K562 (cell line): ENCODE results near the gene HEXIM1. TPM values are rescaled to one million over a fixed set of nuclear protein-coding genes. Genes with fewer than 3 reads are reported as not detected.
A peak's percentile ranks its signal among the peaks of the same experiment; 100 is the strongest.

Experiments
- CHCHD3 ChIP-seq: fragments of 250-450 bp; sonication (Bioruptor Pico); IDR thresholded peaks from 2 replicates; pipeline ENCODE4 v2.1.2; 2022; ENCODE audit warnings: mild to moderate bottlenecking
- DACH1 ChIP-seq: fragments of 450-650 bp; IDR thresholded peaks from 2 replicates; pipeline ENCODE4 v1.6.1; 2018; ENCODE audit not compliant: partially characterized antibody
- HNRNPUL1 ChIP-seq: fragments of 200-400 bp; formaldehyde crosslinking; IDR thresholded peaks from 2 replicates; pipeline ENCODE4 v1.6.1; 2017; ENCODE audit warnings: low read length
- MTA1 ChIP-seq: fragments of 450-650 bp; IDR thresholded peaks from 2 replicates; pipeline ENCODE4 v1.6.1; 2017; ENCODE audit warnings: borderline replicate concordance
- SMAD4 ChIP-seq: fragments of 250-450 bp; sonication (Bioruptor Pico); conservative IDR thresholded peaks from 2 replicates; pipeline ENCODE4 v1.8.0; 2021; ENCODE audit warnings: inconsistent platforms, mild to moderate bottlenecking, moderate library complexity
- SMC3 ChIP-seq: conservative IDR thresholded peaks from 2 replicates; pipeline ENCODE4 v1.6.1; 2011; ENCODE audit warnings: low read depth, low read length, improper control_type of control experiment; ENCODE audit not compliant: insufficient read depth
- STAG1 ChIP-seq: sonication (generic); formaldehyde crosslinking; IDR thresholded peaks from 2 replicates; pipeline ENCODE4 v1.5.0; 2020; ENCODE audit warnings: missing genetic modification reagents, borderline replicate concordance
- polyA plus RNA-seq, 8 experiments: library from polyadenylated mRNA; depleted of rRNA in 4 of 8; stranded (reverse) in 5 of 8; unstranded in 3 of 8; fragments of >200 nt; fragmentation: Nextera tagmentation in 2 of 8; fragmentation: Illumina TruSeq in 1 of 8; extraction: Ambion mirVana in 2 of 8; extraction: Trizol in 1 of 8; gene quantifications; 2 replicates each; pipeline versions ENCODE4 v1.2.1 to v1.2.3, GENCODE V29; 2011 to 2014; ENCODE audit warnings: inconsistent platforms in 1 of 8, missing spikeins in 1 of 8
- total RNA-seq, 7 experiments: library from RNA; depleted of rRNA in 6 of 7; stranded (reverse); fragments of >200 nt in 6 of 7; fragmentation: Illumina TruSeq in 2 of 7; extraction: Trizol in 2 of 7; gene quantifications; 2 replicates each; pipeline versions ENCODE4 v1.2.1 to v1.2.3, GENCODE V29; 2011 to 2021; ENCODE audit warnings: low replicate concordance in 1 of 7
- TF ChIP-seq, protein P1 (sequence below), 2 experiments: fragments of 450-650 bp; conservative IDR thresholded peaks; 2 replicates each; pipeline ENCODE4 v1.6.1; 2017; ENCODE audit warnings: mild to moderate bottlenecking in 2 of 2, moderate library complexity in 2 of 2
- TF ChIP-seq, protein P2 (sequence below): fragments of 450-650 bp; IDR thresholded peaks from 2 replicates; pipeline ENCODE4 v1.6.1; 2016; ENCODE audit warnings: mild to moderate bottlenecking, moderate library complexity
- TF ChIP-seq, protein P3 (sequence below), 2 experiments: fragments of 450-650 bp; IDR thresholded peaks; 2 replicates each; pipeline ENCODE4 v1.6.1; 2016

The HEXIM1 gene
- total and polyA plus RNA-seq, 9 of the 15 experiments (the other 6 are each of a cell fraction or from before 2014, with no cell fraction given): 1.4 to 28.3 (median 9.1) TPM

DNA sequence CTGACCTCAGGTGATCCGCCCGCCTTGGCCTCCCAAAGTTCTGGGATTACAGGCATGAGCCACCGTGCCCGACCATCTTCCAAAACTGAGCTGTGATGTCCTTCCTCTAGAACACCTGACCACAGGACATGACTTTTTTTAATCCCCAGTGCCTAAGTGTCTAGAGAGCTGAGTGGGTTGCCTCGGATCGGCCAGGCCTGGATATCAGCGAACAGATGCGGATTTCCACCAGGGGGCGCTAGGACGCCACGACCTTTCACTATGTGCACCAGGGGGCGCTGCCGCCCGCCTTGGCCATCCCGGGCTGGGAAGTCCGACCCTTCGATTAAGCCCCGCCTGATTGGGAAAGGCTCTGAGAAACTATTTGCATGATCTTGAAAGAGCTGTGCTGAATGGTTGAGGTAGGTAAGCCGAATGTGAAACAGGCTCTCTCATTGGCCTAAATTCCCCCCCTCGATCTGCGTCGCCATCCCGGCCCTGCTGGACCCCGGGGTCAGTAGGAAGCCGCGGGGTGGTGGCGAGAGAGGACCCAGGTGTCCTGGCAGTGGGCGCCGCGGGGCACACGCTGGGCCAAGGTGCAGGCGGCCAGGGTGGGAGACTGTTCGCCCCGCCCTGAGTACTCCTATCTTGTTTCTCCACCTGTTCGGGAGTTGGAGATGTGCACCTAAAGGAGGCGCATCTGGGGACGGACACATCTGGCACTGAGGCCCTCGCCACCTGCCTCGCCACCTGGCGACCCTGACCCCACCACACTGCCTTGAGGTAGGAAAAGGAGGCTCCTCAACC lies 12.9 kb upstream of the HEXIM1 start, which contains the start of gene ACBD4 (continued):
- TF ChIP-seq, protein P1, sequence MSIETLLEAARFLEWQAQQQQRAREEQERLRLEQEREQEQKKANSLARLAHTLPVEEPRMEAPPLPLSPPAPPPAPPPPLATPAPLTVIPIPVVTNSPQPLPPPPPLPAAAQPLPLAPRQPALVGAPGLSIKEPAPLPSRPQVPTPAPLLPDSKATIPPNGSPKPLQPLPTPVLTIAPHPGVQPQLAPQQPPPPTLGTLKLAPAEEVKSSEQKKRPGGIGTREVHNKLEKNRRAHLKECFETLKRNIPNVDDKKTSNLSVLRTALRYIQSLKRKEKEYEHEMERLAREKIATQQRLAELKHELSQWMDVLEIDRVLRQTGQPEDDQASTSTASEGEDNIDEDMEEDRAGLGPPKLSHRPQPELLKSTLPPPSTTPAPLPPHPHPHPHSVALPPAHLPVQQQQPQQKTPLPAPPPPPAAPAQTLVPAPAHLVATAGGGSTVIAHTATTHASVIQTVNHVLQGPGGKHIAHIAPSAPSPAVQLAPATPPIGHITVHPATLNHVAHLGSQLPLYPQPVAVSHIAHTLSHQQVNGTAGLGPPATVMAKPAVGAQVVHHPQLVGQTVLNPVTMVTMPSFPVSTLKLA (conservative IDR thresholded peaks at IDR 0.05): peak in 1 of 2 experiments; percentile 52; a peak in 1 of 4 replicates
- TF ChIP-seq MTA1 (0 out of 2 replicates have a peak, but pooled peaks have one; percentile 9), SMC3 (peak; percentile 99), SMAD4 (peak; percentile 50), DACH1 (peak; percentile 35), CHCHD3 (no peak), STAG1 (CRISPR knock-in tag) (peak; percentile 98), HNRNPUL1 (no peak)
- TF ChIP-seq, protein P2, sequence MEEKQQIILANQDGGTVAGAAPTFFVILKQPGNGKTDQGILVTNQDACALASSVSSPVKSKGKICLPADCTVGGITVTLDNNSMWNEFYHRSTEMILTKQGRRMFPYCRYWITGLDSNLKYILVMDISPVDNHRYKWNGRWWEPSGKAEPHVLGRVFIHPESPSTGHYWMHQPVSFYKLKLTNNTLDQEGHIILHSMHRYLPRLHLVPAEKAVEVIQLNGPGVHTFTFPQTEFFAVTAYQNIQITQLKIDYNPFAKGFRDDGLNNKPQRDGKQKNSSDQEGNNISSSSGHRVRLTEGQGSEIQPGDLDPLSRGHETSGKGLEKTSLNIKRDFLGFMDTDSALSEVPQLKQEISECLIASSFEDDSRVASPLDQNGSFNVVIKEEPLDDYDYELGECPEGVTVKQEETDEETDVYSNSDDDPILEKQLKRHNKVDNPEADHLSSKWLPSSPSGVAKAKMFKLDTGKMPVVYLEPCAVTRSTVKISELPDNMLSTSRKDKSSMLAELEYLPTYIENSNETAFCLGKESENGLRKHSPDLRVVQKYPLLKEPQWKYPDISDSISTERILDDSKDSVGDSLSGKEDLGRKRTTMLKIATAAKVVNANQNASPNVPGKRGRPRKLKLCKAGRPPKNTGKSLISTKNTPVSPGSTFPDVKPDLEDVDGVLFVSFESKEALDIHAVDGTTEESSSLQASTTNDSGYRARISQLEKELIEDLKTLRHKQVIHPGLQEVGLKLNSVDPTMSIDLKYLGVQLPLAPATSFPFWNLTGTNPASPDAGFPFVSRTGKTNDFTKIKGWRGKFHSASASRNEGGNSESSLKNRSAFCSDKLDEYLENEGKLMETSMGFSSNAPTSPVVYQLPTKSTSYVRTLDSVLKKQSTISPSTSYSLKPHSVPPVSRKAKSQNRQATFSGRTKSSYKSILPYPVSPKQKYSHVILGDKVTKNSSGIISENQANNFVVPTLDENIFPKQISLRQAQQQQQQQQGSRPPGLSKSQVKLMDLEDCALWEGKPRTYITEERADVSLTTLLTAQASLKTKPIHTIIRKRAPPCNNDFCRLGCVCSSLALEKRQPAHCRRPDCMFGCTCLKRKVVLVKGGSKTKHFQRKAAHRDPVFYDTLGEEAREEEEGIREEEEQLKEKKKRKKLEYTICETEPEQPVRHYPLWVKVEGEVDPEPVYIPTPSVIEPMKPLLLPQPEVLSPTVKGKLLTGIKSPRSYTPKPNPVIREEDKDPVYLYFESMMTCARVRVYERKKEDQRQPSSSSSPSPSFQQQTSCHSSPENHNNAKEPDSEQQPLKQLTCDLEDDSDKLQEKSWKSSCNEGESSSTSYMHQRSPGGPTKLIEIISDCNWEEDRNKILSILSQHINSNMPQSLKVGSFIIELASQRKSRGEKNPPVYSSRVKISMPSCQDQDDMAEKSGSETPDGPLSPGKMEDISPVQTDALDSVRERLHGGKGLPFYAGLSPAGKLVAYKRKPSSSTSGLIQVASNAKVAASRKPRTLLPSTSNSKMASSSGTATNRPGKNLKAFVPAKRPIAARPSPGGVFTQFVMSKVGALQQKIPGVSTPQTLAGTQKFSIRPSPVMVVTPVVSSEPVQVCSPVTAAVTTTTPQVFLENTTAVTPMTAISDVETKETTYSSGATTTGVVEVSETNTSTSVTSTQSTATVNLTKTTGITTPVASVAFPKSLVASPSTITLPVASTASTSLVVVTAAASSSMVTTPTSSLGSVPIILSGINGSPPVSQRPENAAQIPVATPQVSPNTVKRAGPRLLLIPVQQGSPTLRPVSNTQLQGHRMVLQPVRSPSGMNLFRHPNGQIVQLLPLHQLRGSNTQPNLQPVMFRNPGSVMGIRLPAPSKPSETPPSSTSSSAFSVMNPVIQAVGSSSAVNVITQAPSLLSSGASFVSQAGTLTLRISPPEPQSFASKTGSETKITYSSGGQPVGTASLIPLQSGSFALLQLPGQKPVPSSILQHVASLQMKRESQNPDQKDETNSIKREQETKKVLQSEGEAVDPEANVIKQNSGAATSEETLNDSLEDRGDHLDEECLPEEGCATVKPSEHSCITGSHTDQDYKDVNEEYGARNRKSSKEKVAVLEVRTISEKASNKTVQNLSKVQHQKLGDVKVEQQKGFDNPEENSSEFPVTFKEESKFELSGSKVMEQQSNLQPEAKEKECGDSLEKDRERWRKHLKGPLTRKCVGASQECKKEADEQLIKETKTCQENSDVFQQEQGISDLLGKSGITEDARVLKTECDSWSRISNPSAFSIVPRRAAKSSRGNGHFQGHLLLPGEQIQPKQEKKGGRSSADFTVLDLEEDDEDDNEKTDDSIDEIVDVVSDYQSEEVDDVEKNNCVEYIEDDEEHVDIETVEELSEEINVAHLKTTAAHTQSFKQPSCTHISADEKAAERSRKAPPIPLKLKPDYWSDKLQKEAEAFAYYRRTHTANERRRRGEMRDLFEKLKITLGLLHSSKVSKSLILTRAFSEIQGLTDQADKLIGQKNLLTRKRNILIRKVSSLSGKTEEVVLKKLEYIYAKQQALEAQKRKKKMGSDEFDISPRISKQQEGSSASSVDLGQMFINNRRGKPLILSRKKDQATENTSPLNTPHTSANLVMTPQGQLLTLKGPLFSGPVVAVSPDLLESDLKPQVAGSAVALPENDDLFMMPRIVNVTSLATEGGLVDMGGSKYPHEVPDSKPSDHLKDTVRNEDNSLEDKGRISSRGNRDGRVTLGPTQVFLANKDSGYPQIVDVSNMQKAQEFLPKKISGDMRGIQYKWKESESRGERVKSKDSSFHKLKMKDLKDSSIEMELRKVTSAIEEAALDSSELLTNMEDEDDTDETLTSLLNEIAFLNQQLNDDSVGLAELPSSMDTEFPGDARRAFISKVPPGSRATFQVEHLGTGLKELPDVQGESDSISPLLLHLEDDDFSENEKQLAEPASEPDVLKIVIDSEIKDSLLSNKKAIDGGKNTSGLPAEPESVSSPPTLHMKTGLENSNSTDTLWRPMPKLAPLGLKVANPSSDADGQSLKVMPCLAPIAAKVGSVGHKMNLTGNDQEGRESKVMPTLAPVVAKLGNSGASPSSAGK: peak; percentile 70
- TF ChIP-seq, protein P3, sequence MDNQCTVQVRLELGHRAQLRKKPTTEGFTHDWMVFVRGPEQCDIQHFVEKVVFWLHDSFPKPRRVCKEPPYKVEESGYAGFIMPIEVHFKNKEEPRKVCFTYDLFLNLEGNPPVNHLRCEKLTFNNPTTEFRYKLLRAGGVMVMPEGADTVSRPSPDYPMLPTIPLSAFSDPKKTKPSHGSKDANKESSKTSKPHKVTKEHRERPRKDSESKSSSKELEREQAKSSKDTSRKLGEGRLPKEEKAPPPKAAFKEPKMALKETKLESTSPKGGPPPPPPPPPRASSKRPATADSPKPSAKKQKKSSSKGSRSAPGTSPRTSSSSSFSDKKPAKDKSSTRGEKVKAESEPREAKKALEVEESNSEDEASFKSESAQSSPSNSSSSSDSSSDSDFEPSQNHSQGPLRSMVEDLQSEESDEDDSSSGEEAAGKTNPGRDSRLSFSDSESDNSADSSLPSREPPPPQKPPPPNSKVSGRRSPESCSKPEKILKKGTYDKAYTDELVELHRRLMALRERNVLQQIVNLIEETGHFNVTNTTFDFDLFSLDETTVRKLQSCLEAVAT (IDR thresholded peaks at IDR 0.05): peak in 1 of 2 experiments; percentile 99; a peak in 2 of 4 replicates
